Measurements from ENCODE around the gene ENPEP.

Gene ENPEP

GRCh38 chr4:110597582-110597981 is 121.6 kb downstream of the ENPEP start:
- no peak for DNase-seq (ENCODE audit: low read depth in 2 of 2, low spot score in 1 of 2)

DNA sequence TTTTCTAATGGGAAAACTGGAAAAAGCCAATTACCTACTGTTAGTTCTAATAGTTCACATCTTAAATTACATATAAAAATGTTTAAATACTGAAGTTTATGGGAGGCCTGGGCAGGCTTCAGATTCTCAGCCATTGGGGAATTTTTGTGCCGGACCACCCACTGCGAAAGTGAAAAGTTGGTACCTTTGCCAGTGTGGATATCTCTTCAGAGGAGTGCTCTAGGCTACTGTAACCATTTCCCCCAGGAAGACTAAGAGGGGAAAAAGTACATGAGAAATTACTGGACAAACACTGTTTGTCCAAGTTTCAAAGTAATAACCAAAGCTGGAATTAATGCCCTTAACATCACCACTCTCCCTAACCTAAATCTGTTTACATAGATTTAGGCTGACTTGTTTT is 126.1 kb downstream of the ENPEP start:
- no peak for DNase-seq (ENCODE audit: low read depth in 2 of 2, low spot score in 1 of 2)

DNA sequence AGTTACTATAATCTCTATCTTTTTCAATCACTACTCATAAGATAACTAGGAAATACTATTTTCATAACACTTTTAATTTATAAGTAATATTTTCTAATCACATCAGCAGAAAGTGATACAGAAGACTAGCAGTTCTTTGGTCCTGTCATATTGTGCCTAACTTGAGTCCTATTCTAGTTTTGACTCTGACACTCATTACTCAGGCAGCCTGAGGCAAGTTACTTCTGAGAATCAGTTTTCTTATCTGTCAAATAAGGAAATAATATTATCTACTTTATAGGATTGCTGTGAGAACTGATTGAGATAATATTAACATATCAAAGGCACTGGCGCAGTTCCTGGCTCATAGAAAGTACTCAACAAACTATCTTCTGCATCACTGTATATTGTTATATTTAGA is 129.1 kb downstream of the ENPEP start:
- DNase-seq (ENCODE audit: low read depth in 2 of 2, low spot score in 1 of 2), result no peak

DNA sequence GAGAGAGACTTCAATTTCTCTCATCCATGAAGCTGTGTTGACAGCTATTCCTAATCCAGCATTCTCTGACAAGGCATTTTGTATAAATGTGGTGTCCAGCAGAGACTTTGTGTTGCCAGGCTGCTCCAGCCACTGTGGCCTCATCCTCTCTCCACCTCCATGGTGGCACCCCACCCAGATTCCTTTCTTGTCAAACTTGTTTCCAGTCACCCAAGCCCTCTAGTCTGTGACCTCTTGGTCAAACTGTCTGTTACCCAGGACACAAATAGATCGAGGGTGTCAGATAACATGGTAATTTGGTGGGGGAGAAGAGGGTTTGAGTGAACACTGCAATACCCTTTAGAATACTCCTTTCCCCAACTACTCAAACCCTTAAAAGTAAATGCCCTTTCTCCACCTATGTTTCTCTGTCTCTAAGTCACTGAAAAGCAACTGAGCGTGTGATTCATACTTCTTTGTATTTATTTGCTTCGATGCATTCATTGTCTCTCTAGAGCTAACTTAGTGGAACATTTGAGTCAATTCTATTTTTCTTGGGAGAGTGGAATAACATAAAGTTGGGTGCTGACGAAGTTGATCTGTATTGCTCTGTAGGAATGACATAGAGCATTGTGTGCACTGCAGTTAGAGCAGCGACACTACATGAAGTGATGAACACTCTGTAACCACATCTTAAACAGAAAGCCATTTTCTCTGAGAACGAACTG is 133.2 kb downstream of the ENPEP start:
- DNase-seq (ENCODE audit: low read depth in 2 of 2, low spot score in 1 of 2), result no peak

DNA sequence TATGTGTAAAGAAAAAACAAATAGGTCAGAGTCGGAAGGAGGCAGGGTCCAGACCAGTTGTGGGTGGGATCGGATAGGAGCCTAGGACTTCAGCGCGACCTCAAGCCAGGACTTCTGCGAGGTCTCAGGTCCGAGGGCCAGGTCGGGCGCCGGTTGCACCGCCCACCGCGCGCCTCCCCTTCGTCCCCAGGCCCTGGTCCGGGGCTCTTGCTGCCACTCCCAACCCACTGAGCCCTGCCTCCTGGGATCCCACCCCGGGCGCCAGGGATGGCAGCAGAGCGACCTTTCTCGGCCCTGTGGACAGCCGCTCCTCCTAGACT is 134.6 kb downstream of the ENPEP start:
- DNase-seq (ENCODE audit: low read depth in 2 of 2, low spot score in 1 of 2), result no peak

DNA sequence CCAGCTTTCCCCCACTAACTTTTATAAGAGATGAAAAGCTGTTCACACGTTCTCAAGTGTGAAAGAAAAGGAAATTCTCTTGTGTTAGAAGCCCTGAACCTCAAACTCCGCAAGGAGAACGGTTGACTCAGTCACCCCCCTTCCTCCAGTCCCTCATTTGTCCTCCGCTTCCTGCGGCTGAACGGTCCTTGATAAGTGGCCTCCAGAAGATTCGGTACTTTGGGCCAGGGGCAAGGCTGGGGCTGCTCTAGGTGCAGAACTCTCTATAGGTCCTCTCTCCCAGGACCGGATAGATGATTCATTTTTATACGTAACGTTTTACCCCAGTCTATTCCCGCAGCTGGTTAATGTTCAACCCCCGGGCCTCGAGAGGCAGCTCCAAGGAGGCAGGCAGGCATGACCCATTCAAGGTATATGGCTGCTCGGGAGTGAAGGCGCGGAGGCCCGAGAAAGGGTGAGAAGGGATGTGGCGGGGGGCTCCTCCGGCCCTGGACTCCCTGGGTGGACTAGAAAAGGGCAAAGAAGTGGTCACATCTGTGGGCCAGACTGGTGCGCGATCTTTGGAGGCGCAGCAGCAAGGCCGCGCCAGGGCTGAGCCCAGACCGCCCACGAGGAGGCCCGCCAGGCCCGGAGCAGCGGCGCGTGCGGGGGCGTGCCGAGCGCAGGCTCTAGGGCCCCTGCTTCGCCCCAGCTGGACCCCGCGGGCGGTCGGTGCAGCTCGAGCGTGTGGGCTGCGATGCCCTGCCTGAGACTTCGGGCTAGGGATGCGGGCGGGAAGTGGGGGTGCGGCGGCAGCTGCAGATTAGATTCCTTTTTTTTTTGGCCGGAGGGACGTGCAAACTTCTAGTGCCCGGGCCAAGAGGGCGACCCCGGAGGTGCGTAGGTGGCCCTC is 135.2 kb downstream of the ENPEP start:
- DNase-seq (ENCODE audit: low read depth in 2 of 2, low spot score in 1 of 2), result no peak

DNA sequence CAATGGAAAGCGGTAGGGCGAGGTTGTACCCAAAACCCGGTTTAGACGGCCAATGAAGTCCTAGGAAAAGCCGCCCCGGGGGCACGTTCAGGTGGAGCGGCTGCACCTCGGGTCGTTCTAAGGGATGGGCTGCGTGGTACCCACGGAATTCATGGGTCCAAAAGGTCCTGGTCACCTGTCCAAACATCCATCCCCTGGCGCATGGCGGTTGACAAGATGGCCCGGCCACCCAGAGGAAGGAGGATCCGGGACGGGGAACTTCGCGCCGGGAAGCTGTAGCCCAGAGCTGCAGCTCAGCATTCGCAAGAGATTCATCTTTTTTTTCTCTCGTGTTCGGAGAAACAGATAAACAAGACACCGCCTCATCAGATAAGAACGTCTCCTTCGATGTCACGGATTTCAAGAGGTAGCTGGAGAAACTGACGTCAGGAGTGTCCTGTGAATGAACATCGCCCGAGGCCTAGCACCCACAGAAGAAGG is 136.1 kb downstream of the ENPEP start:
- no peak for DNase-seq (ENCODE audit: low read depth in 2 of 2, low spot score in 1 of 2)

GRCh38 chr4:110612631-110613269 is 136.8 kb downstream of the ENPEP start:
- DNase-seq (ENCODE audit: low read depth in 2 of 2, low spot score in 1 of 2), result no peak

- no peak for DNase-seq (ENCODE audit: low read depth in 2 of 2, low spot score in 1 of 2)
Observed at GRCh38 chr4:110613745-110614144, 137.8 kb downstream of the ENPEP start.

DNA sequence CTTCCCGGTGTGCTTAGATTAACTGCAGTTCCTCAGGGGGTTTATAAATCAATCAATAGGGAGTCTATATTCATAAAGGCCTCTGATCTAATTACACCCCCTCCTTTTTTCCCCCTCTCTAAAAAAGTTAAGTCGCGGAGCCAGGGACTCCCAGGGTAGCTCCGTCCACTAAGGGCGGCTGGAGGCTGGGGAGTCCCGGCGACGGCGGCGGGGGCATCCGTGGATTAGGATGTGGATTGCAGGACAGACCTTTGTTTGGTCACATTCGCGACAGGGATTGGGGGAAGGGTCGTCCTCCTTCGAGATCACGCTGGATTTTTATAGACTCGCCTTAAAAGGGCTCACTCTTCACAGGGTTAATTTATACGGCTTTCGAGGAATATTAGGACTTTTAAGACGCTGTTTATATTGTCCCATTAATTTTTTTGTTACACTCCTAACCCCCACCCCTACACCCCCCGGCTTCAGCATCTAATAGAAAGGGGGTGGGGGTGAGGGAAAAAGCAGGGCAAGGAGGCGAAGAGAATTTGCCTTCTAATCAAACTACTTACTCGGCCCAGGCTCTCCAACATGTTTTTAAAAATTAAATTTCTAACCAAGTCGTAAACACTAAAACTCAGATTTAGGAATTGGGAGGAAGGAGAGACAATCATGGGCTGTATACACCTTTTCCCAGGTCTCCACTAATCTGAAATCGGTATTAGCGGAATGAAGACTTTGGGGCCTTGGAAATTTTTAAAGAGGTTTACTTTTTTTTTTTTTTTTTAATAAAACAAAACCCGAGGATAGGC is 138.4 kb downstream of the ENPEP start:
- DNase-seq (ENCODE audit: low read depth in 2 of 2, low spot score in 1 of 2), result no peak

Measured in stimulated activated CD8-positive, alpha-beta memory T cell treated with anti-CD3 and anti-CD28 coated beads, Interleukin-4, amount 100 ng/mL, for 4 hours (primary cell).